Right lung (tissue), 5 donors: Measurements from ENCODE around the gene PIGS. TPM values are rescaled to one million over a fixed set of nuclear protein-coding genes. Genes with fewer than 3 reads are reported as not detected.
"Not testable (repeated sequence)": the region's sequence is repeated elsewhere in the genome, so short reads cannot be mapped to it uniquely, and the experiment has no call there.

ENCODE experiments used
- DNase-seq, 2 donors: peaks; one replicate each; pipeline ENCODE4 v3.0.0-alpha.2; 2013
- polyA plus RNA-seq, 5 donors: library from polyadenylated mRNA; unstranded; fragments of 120-200 nt; gene quantifications; one replicate each; pipeline versions ENCODE4 v1.2.1 to v1.2.3, GENCODE V29; 2013; ENCODE audit warnings: inconsistent platforms in 1 of 5, low replicate concordance in 1 of 5; ENCODE audit not compliant: insufficient read length in 5 of 5, insufficient read depth in 1 of 5

PIGS gene
- polyA plus RNA-seq, 5 donors = 58.7 to 66.9 (median 62.7) TPM

DNA sequence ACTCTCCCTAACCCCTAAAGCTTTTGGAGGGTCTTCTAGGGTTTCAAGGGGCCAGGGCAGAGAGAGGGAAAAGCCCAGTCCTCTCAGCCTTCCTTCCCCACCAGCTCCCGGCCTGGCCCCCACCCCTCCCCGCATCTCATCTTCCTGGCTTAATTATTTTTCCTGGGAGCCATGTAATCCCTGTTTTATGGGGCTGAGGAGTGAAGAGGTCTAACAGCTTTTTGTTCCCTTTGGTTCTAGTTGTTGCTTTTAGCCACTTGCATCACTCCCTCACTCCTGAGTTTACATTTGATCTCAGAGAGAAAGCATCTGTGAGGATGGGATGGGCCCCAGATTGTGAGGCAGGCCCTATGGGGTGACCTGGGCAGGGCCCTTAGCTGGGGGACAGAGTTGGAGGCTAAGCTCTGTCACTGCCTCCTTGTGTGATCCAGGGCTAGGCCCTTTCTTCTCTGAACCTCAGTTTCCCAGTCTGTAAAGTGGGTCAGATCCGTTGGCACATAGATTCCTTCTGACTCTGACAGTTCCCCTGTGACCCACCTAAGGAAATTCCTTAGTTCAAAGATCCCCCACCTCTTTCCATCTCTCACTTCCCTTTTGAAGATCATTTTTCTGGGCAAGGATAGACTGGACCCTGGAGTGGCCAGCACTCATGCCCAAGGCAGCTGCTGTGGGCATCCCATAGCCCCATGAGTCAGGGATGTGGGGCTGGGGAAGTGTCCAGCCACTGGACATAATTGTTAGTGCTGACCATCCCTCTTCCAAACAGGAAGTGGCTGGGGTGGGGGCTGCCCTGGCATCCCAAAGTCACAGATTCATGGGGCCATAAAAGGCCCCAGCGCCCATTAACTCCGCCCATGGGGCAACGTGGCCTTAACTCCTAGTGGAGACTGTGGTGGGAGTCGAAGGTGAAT, 39.0 kb downstream of the PIGS start:
- DNase-seq = no peak

- no peak for DNase-seq
Observed at GRCh38 chr17:28530926-28531325, 40.4 kb downstream of the PIGS start.

GRCh38 chr17:28530250-28530649, 41.1 kb downstream of the PIGS start:
- DNase-seq = no peak

DNA sequence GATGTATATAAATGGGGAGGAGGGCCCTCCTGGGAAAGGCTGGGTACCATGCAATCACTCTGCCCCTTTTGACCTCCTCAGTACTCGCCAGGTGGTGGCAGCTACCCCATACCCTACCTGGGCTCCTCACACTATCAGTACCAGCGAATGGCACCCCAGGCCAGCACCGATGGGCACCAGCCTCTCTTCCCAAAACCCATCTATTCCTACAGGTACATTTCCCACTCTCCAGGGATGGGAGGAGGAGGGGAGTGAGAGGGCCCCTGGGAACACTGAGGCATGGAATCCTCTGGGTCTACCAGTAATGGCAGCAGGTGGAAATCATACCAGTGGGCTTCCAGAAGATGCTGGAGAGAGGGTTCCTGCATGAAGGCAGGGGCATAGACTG, 42.3 kb downstream of the PIGS start:
- no peak for DNase-seq

DNA sequence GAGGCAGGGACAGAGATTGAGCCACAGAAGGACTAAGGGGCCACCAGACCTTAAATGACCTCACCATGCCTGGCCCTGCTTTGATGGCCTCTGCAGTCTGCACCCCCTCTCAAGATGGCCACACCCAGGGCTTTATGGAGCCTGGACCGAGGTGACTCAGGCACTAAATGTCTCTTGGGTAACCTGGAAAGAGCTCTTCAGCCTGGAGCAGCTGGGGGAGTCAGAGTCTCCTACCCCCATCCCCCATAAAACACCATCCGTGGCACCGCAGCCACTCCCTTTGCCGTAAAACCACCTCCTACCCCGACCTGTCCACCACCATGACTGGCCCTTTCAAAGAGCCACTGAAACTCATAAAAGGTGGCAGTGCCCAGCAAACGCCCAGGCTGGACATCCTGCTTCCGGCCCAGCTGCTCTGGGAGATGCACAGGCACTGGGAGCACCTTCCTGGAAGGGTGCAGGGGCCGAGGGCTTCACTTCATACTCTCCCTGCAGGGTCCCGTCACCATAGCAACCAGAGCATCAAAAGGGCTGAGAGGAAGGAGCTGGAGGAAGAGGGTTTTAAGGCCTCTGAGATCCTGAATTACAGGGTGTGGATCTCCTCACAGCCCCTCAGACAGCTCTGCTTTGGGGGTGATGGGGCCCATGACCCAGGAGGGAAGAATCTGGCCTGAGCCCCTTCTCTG, 42.9 kb downstream of the PIGS start:
- no peak for DNase-seq

- DNase-seq = no peak
Observed at GRCh38 chr17:28527859-28528258, 43.5 kb downstream of the PIGS start.

DNA sequence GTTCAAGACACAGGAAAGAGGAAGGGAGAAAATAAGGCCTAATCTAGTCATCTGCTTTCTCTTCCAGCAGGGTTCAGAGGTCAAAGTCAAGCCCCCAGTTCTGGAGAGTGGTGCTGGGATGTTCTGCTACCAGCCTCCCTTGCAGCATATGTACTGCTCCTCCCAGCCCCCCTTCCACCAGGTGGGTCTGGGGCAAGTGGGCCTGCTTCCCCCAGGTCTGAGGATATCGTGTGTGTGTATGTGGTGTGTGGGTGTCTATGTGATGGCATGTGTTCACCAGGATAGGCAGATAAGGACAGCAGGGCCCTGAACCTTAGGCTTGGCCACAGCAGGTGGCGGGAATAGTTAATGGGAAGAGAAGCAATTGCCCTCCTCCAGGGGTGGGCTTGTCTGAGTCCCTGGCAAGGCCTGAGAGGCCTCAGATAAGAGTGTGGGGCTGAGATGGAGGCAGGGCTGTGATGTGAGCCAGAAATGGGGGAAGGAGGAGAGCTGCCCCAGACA, 44.1 kb downstream of the PIGS start:
- DNase-seq = no peak

DNA sequence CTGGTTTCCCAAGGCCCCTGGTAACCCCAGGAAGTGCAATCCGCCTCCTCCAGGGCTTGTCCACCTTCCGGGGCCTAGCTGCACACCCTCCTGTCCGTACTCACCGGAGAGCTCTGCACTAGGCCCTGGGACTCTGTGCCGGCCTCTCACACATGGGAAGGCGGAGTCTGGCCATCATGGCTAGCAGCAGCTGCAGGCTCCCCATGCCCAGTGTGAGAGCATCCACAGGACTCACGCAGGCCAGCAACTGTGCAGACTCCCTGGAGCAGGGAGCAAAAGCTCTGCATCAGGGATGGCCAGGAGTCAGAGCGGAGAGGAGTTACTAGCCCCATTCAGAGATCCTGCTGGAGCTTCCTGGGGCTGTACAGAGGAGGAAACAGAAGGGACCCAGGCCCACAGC, 44.9 kb downstream of the PIGS start:
- no peak for DNase-seq

DNA sequence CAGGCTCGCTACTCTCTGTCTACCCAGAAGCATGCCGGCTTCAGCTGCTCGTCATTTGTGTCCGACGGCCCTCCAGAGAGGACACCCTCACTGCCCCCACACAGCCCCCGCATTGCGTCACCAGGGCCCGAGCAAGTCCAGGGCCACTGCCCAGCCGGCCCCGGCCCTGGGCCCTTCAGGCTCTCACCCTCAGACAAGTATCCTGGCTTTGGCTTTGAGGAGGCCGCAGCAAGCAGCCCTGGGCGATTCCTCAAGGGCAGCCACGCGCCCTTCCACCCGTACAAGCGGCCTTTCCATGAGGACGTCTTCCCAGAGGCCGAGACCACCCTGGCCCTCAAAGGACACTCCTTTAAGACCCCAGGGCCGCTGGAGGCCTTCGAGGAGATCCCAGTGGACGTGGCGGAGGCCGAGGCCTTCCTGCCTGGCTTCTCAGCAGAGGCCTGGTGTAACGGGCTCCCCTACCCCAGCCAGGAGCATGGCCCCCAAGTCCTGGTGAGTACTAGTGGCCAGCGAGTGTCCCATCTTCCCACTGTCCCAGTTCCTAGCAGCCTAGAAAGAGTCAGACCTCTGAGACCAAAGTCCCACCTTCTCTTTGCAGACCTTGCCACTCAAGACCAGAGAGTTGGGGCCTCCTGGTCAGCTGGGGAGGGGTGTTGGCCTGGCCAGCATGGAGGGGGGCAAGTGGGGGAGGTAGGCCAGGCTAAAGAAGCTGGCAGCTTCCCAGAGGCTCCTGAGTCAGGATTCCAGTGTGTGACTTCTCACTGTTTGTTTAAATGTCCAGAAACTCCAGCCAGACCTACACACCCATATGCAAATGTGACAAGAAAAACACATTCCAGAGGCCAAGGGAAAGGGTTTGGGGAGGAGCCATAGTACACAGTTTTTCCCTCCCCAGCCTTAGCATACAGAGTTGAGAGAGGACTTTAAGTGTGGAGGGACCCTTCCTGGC, 46.6 kb downstream of the PIGS start:
- peak; percentile 36 to 59 for DNase-seq

DNA sequence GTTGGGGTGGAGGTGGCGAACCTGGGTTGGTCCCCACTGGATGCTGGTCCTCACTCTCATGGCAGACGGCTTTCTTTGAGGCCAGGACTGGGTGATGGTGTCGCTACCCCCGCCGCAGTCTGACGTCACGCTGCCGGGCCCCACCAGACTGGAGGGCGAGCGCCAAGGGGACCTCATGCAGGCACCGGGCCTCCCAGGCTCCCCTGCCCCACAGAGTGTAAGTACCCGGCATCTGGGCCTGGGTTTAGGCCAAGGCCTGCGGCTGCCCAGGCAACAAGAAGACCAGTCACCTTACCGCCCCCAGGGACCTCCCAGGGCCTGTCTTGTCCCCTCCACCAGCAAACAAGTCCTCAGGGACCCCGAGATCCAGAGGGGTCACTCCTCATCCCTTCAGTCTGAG, 47.4 kb downstream of the PIGS start:
- no peak for DNase-seq

- DNase-seq = no peak
Observed at GRCh38 chr17:28523186-28523585, 48.1 kb downstream of the PIGS start.

- not testable (repeated sequence) for DNase-seq
Observed at GRCh38 chr17:28522281-28522680, 49.0 kb downstream of the PIGS start.

DNA sequence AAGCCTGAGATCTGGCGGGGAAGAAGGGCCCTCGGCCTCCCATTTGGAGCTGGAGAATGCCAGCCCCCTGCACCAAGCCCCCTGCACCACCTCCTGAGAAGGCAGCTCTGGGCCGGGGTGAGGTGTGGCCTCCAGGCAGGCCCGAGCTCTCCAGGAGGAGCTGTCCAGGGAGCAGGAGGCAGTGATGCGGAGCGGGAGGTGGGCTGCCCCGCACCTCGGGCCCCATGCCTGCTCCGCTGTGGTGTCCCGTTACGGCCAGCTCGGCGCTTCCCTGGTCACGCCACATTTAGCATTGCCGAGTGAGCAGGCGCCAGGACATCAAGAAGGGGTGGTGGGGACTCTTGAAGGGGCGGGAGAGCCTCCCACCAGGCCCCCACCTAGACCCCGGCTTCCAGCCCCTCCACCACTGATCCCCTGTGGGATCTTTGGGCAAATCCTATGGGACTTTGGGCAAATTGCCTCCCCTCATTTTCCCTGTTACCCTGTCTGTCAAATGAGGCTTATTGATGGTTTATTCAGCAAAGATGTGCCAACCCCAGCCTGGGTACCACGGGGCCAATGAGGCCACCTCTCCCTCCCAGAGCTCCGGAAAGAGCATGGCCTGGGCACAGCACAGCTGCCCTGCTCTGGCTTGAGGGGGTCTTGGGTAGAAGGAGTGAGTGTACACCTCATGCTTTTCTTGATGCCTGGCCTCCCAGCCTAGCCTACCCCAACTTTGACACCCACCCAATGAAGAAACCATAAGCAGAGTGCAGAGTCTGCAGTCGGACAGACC, 49.8 kb downstream of the PIGS start:
- no peak for DNase-seq

GRCh38 chr17:28520687-28521086, 50.6 kb downstream of the PIGS start:
- no peak for DNase-seq

DNA sequence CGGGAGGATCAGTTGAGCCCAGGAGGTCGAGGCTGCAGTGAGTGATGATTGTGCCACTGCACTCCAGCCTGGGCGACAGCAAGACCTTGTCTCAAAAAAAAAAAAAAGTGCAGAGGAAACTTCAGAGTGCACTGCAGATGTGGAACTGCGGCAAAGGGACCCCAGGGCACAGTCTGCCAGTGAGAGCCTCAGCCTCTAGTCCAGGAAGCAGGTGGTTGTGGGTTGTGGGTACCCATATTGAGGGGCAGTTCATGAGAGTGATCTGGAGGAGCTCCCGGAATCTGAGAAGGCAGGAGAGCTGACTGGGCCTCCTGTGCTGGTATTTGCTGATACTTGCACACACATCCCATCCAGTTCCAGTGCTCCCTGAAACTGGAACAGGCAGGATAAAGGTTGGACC, 52.1 kb downstream of the PIGS start:
- no peak for DNase-seq

DNA sequence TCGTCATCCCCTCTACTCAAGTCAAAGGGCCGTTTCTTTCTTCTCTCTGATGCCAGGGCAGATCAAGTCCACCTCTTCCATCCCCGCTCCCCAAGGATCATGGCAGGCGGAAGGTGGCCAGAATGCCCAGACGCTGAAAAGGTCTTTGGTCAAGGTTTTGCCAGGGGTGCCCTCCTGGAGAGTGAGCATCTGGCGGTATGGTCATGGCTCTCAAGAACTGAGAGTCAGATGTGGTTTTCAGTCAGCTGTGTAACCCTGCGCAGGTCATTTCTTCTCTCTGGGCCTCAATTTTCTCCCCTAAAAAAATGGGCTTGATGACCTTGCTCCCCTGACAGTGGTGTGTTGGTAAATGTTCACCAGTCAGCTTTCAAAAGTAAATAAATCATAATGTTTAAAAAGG, 52.7 kb downstream of the PIGS start:
- no peak for DNase-seq

- DNase-seq = no peak
Observed at GRCh38 chr17:28518132-28518531, 53.2 kb downstream of the PIGS start.

DNA sequence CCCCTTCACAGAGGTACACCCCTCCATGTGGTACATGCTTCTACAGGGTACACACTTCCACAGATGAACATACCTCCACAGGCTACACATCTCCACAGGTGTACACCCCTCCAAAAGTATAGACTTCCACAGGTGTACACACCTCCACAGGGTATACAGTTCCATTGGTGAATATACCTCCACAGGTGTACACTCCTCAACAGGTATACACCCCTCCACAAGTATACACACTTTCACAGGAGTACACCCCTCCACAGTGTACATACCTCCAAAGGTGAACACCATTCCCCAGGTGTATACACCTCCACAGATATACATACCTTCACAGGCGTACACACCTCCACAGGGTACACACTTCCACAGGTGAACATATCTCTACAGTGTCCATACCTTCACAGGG, 55.8 kb downstream of the PIGS start:
- no peak for DNase-seq

- DNase-seq = no peak
Observed at GRCh38 chr17:28514561-28515002, 56.7 kb downstream of the PIGS start.

GRCh38 chr17:28513476-28513875, 57.8 kb downstream of the PIGS start:
- no peak for DNase-seq

DNA sequence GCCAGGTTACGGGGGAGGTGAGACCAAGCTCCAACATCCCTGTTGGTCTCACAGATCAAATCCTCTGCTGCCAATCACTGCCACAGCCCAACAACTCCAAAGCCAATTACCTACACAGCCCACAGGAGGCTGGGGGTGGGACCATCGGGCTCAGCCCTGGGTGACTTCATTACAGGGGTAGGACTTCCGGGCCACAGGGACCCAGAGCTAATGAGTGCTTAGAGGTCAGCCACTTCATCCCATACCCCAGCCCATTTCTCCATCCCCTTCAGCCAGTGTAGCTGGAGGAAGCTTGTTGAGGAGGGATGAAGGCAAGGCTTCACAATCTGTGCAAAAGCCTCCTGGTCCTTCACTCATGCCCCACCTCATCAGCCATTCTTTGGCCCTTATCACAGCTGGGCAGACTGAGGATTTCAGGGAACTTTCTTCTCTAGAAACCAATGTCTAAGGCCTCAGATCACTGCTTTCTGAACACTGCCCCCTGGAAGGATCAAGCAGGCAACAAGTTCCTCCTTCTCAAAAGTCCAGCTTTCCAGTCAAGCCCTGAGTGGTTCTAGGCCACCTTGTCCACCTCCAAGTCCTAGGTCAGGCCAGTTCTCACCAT, 59.4 kb downstream of the PIGS start:
- no peak for DNase-seq
